ENCODE results near the gene BTBD10. TPM values are rescaled to one million over a fixed set of nuclear protein-coding genes. Genes with fewer than 3 reads are reported as not detected.

The BTBD10 gene
- total RNA-seq, 1 donor from 2014 or later: 82.2 TPM

DNA sequence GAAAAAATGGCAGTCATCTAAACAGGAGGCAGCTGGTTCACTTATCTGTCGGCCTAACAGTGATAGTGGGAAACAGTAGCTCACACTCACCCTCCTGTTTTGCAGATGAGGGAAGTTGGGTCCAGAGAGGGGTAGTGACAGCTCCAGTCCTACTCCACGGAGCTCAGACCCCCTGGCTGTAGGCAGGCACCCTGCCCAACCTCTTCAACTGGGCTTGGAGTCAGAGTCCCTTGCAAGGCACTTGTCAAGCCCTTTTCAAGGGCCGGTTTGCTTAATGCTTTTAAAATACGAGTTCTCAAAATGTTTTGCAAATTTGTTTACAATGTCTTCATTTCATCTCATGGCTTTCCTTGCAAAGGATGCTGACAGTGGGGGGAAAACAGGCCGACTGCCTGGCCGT lies 110.3 kb downstream of the BTBD10 start:
- no peak for DNase-seq (ENCODE audit: low spot score)
- Mint-ChIP-seq H3K4me1 (ENCODE audit: unreplicated experiment) (peaks cover 41% of the 10 kb centered on the region), H3K9me3 (ENCODE audit: unreplicated experiment) (no peaks in the 10 kb centered on the region), H3K27ac (ENCODE audit: unreplicated experiment) (no peak overlapping the region), H3K4me3 (ENCODE audit: unreplicated experiment) (no peak overlapping the region), H3K36me3 (ENCODE audit: low read depth, unreplicated experiment) (peaks cover 7% of the 10 kb centered on the region), H3K27me3 (ENCODE audit: unreplicated experiment) (peaks cover 2% of the 10 kb centered on the region)
- TF ChIP-seq, protein P1, sequence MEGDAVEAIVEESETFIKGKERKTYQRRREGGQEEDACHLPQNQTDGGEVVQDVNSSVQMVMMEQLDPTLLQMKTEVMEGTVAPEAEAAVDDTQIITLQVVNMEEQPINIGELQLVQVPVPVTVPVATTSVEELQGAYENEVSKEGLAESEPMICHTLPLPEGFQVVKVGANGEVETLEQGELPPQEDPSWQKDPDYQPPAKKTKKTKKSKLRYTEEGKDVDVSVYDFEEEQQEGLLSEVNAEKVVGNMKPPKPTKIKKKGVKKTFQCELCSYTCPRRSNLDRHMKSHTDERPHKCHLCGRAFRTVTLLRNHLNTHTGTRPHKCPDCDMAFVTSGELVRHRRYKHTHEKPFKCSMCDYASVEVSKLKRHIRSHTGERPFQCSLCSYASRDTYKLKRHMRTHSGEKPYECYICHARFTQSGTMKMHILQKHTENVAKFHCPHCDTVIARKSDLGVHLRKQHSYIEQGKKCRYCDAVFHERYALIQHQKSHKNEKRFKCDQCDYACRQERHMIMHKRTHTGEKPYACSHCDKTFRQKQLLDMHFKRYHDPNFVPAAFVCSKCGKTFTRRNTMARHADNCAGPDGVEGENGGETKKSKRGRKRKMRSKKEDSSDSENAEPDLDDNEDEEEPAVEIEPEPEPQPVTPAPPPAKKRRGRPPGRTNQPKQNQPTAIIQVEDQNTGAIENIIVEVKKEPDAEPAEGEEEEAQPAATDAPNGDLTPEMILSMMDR (IDR thresholded peaks at IDR 0.05; ENCODE audit: unreplicated experiment): no peak

DNA sequence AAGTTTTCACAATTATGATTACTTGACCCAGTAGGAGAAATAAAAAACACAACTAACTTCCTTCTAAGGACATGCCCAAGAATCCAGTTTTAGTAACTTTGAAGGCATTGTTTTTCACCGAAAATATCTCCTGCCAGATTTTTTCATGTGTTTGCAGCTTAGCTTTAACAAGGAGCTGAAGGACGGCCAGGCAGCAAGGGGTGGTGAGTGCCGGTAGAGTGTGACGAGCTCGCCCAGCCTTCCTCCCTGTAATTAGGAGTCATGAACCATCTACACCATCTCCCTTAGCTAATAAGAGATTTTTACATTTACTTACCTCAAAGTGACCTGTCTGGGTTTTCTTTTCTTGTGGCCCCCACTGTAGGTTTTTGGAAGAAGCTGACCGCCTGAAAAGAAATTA lies 113.4 kb downstream of the BTBD10 start:
- TF ChIP-seq, protein P1 (IDR thresholded peaks at IDR 0.05; ENCODE audit: unreplicated experiment): no peak
- no peak overlapping the region for H3K27ac Mint-ChIP-seq (ENCODE audit: unreplicated experiment)
- H3K9me3 Mint-ChIP-seq (ENCODE audit: unreplicated experiment): no peaks in the 10 kb centered on the region
- no peak overlapping the region for H3K4me3 Mint-ChIP-seq (ENCODE audit: unreplicated experiment)
- H3K36me3 Mint-ChIP-seq (ENCODE audit: low read depth, unreplicated experiment): peaks cover 7% of the 10 kb centered on the region
- DNase-seq (ENCODE audit: low spot score): no peak
- H3K27me3 Mint-ChIP-seq (ENCODE audit: unreplicated experiment): peaks cover 2% of the 10 kb centered on the region
- H3K4me1 Mint-ChIP-seq (ENCODE audit: unreplicated experiment): peaks cover 51% of the 10 kb centered on the region

DNA sequence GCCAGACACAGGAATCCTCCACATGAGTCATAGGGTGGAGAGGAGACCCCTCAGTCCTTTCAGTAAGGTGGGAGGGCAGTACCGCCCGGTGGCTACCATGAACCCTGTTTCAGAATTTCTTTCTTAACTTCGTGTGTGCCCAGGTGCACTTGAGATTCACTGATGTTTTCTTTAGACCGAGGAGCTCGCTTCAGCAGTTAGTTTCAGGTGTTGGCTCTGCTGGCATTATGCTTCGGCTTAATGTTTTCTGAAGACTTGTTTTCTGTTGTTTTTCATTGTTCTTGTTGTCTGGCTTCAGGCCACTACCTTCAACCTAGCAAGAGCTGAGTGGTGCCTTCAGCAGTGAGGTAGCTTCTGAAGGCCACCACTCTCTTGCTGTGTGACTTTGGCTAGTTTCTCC lies 114.0 kb downstream of the BTBD10 start:
- TF ChIP-seq, protein P1 (IDR thresholded peaks at IDR 0.05; ENCODE audit: unreplicated experiment): no peak
- Mint-ChIP-seq H3K9me3 (ENCODE audit: unreplicated experiment) (no peaks in the 10 kb centered on the region), H3K4me1 (ENCODE audit: unreplicated experiment) (peaks cover 48% of the 10 kb centered on the region), H3K27ac (ENCODE audit: unreplicated experiment) (no peak overlapping the region), H3K4me3 (ENCODE audit: unreplicated experiment) (no peak overlapping the region), H3K36me3 (ENCODE audit: low read depth, unreplicated experiment) (peaks cover 7% of the 10 kb centered on the region), H3K27me3 (ENCODE audit: unreplicated experiment) (peaks cover 2% of the 10 kb centered on the region)
- no peak for DNase-seq (ENCODE audit: low spot score)

DNA sequence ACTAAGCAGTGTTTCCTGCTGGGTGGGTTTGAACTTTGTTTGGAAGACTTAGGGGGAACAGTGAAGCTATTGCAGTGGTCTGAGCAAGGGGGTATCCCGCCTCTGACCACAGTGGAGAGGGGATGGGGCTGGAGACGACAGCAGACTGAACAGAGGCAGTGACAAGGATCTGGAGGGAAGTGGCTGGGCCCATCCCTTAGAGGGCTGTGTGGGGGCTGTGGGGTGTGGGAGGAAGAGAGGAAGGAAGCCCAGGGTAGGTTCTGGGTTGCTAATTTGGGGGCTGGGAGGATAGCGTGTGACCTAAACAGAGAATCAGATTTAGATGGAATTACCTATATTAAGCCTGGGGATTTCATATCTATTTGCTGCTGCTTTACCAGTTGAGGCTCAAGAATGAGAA lies 114.7 kb downstream of the BTBD10 start:
- no peak for DNase-seq (ENCODE audit: low spot score)
- TF ChIP-seq, protein P1 (IDR thresholded peaks at IDR 0.05; ENCODE audit: unreplicated experiment): no peak
- Mint-ChIP-seq H3K4me1 (ENCODE audit: unreplicated experiment) (peaks cover 47% of the 10 kb centered on the region), H3K27me3 (ENCODE audit: unreplicated experiment) (peaks cover 2% of the 10 kb centered on the region), H3K36me3 (ENCODE audit: low read depth, unreplicated experiment) (peaks cover 7% of the 10 kb centered on the region), H3K9me3 (ENCODE audit: unreplicated experiment) (no peaks in the 10 kb centered on the region), H3K27ac (ENCODE audit: unreplicated experiment) (no peak overlapping the region), H3K4me3 (ENCODE audit: unreplicated experiment) (no peak overlapping the region)

DNA sequence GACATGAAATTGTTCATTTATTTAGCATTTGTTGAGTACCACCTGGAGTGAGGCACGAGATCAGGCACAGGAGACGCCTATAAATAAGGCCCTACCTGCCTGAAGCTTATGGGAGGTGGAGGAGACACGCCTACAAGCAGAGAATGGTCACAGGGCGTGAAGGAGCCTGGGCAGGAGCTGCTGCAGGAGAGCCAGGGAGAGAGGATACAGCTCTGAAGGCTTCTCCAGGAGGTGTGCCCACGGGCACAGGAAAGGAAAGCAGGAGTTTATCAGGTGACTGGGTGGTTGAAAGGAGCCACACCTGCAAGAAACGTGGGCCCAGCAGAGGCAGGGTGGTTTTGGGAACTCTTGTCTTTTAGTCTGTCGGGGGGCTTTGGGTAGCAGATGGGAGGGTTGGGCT lies 115.1 kb downstream of the BTBD10 start:
- Mint-ChIP-seq H3K27ac (ENCODE audit: unreplicated experiment) (no peak overlapping the region), H3K4me1 (ENCODE audit: unreplicated experiment) (peaks cover 44% of the 10 kb centered on the region), H3K27me3 (ENCODE audit: unreplicated experiment) (peaks cover 2% of the 10 kb centered on the region), H3K9me3 (ENCODE audit: unreplicated experiment) (no peaks in the 10 kb centered on the region), H3K36me3 (ENCODE audit: low read depth, unreplicated experiment) (peaks cover 7% of the 10 kb centered on the region), H3K4me3 (ENCODE audit: unreplicated experiment) (no peak overlapping the region)
- TF ChIP-seq, protein P1 (IDR thresholded peaks at IDR 0.05; ENCODE audit: unreplicated experiment): no peak
- no peak for DNase-seq (ENCODE audit: low spot score)
